ENCODE measurements around the gene EXD2. TPM values are rescaled to one million over a fixed set of nuclear protein-coding genes. Genes with fewer than 3 reads are reported as not detected.

EXD2 gene
- total and polyA plus RNA-seq, 2 of the 13 experiments (the other 11 are each of a cell fraction or from before 2014, with no cell fraction given): 9.5 to 15.1 TPM

DNA sequence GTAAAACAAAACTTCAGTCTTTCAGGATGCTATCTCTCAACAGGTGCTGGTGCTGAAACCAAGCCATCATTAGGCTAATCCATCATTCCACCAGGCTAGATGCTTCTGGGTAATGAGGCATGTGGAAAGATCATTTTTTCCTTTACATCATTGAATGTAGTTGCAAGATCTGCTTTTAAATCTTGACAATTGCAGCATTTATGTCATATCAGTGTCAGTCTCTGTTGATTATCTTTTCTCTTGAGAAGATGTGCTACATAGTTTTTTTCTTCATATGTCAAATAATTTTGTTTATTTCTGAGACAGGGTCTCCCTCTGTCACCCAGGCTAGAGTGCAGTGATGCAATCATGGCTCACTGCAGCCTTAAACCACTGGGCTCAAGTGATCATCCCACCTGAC, 16.2 kb upstream of the EXD2 start:
- H3K9me3 ChIP-seq (ENCODE audit: low read length): no peaks in the 10 kb centered on the region
- H3K9ac ChIP-seq (ENCODE audit: insufficient read depth, low read depth, low read length): no peak overlapping the region
- FAIRE-seq (no peak), DNase-seq (ENCODE audit: low spot score) (no peak), ATAC-seq (no peak)
- POLR2A ChIA-PET: no interaction called here
- no peaks in the 10 kb centered on the region for H3K36me3 ChIP-seq (replicated peaks in 1 of 2; ENCODE audit: control insufficient read depth in 1 of 2, insufficient read depth in 2 of 2, low read length in 2 of 2)
- H3K4me3 ChIP-seq (replicated peaks in 1 of 3; ENCODE audit: insufficient read depth in 1 of 3, low read depth in 2 of 3, low read length in 3 of 3): no peak overlapping the region
- H3K4me1 ChIP-seq (ENCODE audit: insufficient read depth, low read length): no peaks in the 10 kb centered on the region
- no peak overlapping the region for H3K4me2 ChIP-seq (ENCODE audit: low read depth, low read length)
- no peaks in the 10 kb centered on the region; a peak in 1 of 5 replicates for H3K27me3 ChIP-seq (ENCODE audit: control insufficient read depth in 1 of 2, insufficient read depth in 2 of 2, low read length in 2 of 2)
- no peak overlapping the region for H3K27ac ChIP-seq (ENCODE audit: extremely low read length, insufficient read depth, low read length)
- BruUV-seq (replicated peaks): no TSS peak
- TF ChIP-seq ZNF337 (CRISPR knock-in tag; IDR thresholded peaks at IDR 0.05; ENCODE audit: borderline replicate concordance, low read depth) (no peak), GABPA (IDR thresholded peaks at IDR 0.05; ENCODE audit: low read depth, low read length) (no peak), GABPA (CRISPR knock-in tag; IDR thresholded peaks at IDR 0.05; ENCODE audit: low read depth) (no peak), TBX2 (CRISPR knock-in tag; IDR thresholded peaks at IDR 0.05; ENCODE audit: borderline replicate concordance) (no peak), TOE1 (CRISPR knock-in tag; IDR thresholded peaks at IDR 0.05) (no peak), ZNF607 (CRISPR knock-in tag; IDR thresholded peaks at IDR 0.05; ENCODE audit: borderline replicate concordance) (no peak), ZFP41 (CRISPR knock-in tag; IDR thresholded peaks at IDR 0.05; ENCODE audit: borderline replicate concordance) (no peak), ZNF224 (CRISPR knock-in tag; IDR thresholded peaks at IDR 0.05) (no peak), IKZF4 (CRISPR knock-in tag; IDR thresholded peaks at IDR 0.05; ENCODE audit: borderline replicate concordance, low read depth, not compliant biosample characterization) (no peak), NFYC (CRISPR knock-in tag; IDR thresholded peaks at IDR 0.05) (no peak), JUND (CRISPR knock-in tag; IDR thresholded peaks at IDR 0.05) (no peak), PCBP1 (IDR thresholded peaks at IDR 0.05; ENCODE audit: borderline replicate concordance, low read depth, low read length) (no peak)
- TF ChIP-seq, protein P1, sequence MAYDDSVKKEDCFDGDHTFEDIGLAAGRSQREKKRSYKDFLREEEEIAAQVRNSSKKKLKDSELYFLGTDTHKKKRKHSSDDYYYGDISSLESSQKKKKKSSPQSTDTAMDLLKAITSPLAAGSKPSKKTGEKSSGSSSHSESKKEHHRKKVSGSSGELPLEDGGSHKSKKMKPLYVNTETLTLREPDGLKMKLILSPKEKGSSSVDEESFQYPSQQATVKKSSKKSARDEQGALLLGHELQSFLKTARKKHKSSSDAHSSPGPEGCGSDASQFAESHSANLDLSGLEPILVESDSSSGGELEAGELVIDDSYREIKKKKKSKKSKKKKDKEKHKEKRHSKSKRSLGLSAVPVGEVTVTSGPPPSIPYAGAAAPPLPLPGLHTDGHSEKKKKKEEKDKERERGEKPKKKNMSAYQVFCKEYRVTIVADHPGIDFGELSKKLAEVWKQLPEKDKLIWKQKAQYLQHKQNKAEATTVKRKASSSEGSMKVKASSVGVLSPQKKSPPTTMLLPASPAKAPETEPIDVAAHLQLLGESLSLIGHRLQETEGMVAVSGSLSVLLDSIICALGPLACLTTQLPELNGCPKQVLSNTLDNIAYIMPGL (CRISPR knock-in tag; IDR thresholded peaks at IDR 0.05; ENCODE audit: borderline replicate concordance in 1 of 2, low read depth in 1 of 2): no peak
- TF ChIP-seq, protein P2, sequence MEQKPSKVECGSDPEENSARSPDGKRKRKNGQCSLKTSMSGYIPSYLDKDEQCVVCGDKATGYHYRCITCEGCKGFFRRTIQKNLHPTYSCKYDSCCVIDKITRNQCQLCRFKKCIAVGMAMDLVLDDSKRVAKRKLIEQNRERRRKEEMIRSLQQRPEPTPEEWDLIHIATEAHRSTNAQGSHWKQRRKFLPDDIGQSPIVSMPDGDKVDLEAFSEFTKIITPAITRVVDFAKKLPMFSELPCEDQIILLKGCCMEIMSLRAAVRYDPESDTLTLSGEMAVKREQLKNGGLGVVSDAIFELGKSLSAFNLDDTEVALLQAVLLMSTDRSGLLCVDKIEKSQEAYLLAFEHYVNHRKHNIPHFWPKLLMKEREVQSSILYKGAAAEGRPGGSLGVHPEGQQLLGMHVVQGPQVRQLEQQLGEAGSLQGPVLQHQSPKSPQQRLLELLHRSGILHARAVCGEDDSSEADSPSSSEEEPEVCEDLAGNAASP (CRISPR knock-in tag; IDR thresholded peaks at IDR 0.05; ENCODE audit: borderline replicate concordance): no peak
- TF ChIP-seq, protein P3, sequence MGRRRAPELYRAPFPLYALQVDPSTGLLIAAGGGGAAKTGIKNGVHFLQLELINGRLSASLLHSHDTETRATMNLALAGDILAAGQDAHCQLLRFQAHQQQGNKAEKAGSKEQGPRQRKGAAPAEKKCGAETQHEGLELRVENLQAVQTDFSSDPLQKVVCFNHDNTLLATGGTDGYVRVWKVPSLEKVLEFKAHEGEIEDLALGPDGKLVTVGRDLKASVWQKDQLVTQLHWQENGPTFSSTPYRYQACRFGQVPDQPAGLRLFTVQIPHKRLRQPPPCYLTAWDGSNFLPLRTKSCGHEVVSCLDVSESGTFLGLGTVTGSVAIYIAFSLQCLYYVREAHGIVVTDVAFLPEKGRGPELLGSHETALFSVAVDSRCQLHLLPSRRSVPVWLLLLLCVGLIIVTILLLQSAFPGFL (CRISPR knock-in tag; IDR thresholded peaks at IDR 0.05): no peak
- intact Hi-C loops (cut with micrococcal nuclease; ENCODE audit: unreplicated experiment) (no loop called here), in situ Hi-C loops (cut with HindIII; ENCODE audit: extremely low pct_ligation_motif_present, low pct_unique_long_range_greater_than_20kb) (no loop called here)
- CTCF ChIA-PET (ENCODE audit: low intra/inter-chr PET ratio, low total read pairs): no interaction called here
- no peaks in the 10 kb centered on the region for H4K20me1 ChIP-seq (ENCODE audit: insufficient read depth, low read length)
- no peak overlapping the region for H2AFZ ChIP-seq (ENCODE audit: low read length)
- no peaks in the 10 kb centered on the region for H3K79me2 ChIP-seq (ENCODE audit: insufficient read depth, low read length)

All from HepG2 (cell line).